Aortic smooth muscle cell (primary cell): ENCODE data around the gene RAB39A. TPM values are rescaled to one million over a fixed set of nuclear protein-coding genes. Genes with fewer than 3 reads are reported as not detected.

Experiments
- total RNA-seq: library from RNA; depleted of rRNA; stranded (reverse); fragments of >200 nt; gene quantifications from 2 replicates; pipeline ENCODE4 v1.2.3, GENCODE V29; 2014

RAB39A gene, protein sequence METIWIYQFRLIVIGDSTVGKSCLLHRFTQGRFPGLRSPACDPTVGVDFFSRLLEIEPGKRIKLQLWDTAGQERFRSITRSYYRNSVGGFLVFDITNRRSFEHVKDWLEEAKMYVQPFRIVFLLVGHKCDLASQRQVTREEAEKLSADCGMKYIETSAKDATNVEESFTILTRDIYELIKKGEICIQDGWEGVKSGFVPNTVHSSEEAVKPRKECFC
- total RNA-seq: not detected in 2 replicates

DNA sequence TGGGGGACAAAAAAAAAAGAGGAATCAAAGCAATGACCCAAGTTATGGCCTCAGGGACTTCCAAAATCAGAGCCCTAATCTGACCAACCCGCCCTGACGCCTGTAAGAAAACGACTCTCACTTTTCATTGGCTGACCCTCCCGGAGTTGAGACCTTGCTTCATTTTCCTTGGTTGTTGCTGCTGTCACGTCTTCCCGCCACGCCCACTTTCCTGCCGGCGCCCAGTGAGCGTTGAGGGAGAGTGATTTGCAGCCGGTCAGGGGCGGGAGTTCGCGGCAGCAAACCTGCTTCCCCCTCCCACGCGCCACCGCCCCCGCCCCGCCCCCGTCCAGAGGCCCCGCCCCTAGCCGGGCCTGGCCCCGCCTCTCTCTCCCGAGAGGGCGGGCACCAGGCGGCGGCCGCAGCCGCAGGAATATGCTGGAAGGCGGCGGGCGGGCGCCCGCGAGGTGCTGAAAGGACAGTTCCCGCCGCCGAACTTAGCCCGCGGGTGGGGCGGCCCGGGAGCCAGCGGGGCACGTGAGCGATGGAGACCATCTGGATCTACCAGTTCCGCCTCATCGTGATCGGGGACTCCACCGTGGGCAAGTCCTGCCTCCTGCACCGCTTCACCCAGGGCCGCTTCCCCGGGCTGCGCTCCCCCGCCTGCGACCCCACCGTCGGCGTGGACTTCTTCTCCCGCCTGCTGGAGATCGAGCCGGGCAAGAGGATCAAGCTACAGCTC, at the start of gene RAB39A:
TSS of gene RAB39A (plus strand) at position 403 of the 721 bp plus-strand sequence. CDS start at position 524, 121 bp downstream.

DNA sequence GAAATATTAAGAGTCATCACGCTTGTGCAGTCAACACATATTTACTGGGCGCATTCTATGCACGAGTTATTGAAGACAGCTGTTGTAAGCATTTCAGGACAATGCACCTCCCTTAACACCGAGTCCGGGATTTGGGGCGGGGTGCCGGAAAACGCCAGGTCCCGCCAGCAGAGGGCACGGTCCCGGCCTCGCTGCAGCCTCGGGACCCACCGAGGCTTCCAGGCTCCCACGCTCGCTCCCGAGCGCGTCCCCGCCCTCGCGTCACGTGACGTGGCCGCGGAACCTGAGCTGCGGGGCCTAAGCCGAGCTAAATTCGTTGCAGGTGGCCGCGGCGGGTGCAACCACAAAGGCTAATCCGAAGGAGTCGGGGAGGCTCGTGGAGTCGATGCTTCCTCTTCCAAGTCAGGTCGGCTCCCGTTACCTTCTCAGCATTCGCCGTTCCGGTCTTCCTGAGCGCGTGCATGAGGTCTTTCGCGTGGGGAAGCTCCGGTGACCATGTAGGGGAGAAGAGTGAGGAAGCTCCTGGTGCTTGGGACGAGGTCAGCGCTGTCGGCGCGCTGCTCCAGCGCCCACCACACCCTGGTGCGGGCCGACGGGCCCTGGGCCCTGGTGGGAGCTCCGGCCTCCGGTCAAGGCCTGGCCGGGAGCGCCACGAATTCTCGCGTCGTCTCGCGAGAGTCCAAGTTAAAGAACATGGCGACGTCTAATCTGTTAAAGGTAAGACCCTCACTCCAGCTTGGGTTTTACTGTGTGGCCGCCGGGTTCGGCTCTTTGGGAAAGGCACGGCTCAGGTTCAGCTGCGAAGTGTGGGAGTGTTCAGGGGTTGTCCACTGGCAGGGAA, 80.6 kb downstream of the RAB39A start, which contains the start of gene CUL5:
TSS of gene CUL5 (plus strand) at position 243 of the 841 bp plus-strand sequence. CDS start at position 694, 451 bp downstream.

Other genes starting within 250 kb of the RAB39A start
- not detected in 2 replicates for gene SLN, start 216.4 kb upstream of the RAB39A start, total RNA-seq
- gene SLC35F2, start 69.7 kb upstream of the RAB39A start, total RNA-seq: 1.6 TPM in 2 replicates
- gene CUL5, start 80.5 kb downstream of the RAB39A start, total RNA-seq: 29.1 and 35.2 TPM in 2 replicates
- gene ACAT1, start 193.1 kb downstream of the RAB39A start, total RNA-seq: 119 and 123 TPM in 2 replicates